ENCODE measurements around the gene TRIM28. TPM values are rescaled to one million over a fixed set of nuclear protein-coding genes. Genes with fewer than 3 reads are reported as not detected.

Gene TRIM28
- total RNA-seq, result 215 to 286 TPM (median 228 TPM) in 3 replicates
- long read RNA-seq, transcript TRIM28-213 (4 exons, 714 nt), result minor isoform, 11 of 319 reads
- long read RNA-seq, transcript TRIM28-202 (15 exons, 2,709 nt), result minor isoform, 5 of 319 reads
- long read RNA-seq, transcript TRIM28-201 (17 exons, 2,960 nt), result major isoform, 246 of 319 reads
- long read RNA-seq, partial matches to known transcripts, result 34 of 319 reads
- long read RNA-seq, other reads (novel, unspliced or antisense), result 23 of 319 reads

DNA sequence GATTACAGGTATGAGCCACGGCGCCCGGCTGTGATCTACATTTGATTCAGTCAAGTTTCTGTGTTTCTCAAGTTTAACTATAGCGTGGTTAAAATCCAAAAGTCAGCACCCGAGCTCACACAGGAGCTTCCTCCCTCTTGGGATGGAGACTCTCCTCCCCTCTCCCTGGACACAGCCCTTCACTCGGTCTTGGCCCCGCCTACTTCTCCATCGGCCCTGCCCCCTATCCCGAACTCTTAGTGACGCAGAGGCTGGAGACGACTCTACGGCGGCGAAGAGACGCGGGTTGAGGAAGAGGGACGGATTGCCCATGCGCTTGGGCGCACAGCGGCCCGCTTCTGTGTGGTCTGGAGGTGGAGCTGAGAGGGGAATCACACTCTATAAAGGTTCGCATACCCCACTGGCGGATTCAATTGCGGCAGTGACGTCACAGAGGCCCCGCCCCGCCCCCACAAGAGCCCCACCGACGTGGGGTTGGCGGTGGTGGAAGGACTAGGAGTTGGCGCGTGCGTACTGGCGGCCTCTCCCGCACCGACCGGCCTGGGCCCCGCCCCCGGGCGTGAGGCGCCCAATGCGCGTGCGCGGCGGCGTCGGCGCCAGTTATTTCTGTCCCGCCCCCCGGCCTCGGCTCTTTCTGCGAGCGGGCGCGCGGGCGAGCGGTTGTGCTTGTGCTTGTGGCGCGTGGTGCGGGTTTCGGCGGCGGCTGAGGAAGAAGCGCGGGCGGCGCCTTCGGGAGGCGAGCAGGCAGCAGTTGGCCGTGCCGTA, at the start of gene TRIM28:
TRIM28 (plus strand) TSS at position 239 of the 765 bp plus-strand sequence. CDS start 694 bp downstream, outside the sequence.
- H3K4me3 Mint-ChIP-seq (ENCODE audit: unreplicated experiment), result peak within 1 kb of the TSS; percentile 92
- H3K4me1 Mint-ChIP-seq (ENCODE audit: low read depth), result peaks cover 24% of the 10 kb centered on the region
- H3K27ac Mint-ChIP-seq (ENCODE audit: unreplicated experiment), result peak within 1 kb of the TSS; percentile 100
- DNase-seq (ENCODE audit: low spot score), result peak; percentile 99
- H3K27me3 Mint-ChIP-seq (ENCODE audit: low read depth), result peaks cover 10% of the 10 kb centered on the region
- TF ChIP-seq, protein P1, sequence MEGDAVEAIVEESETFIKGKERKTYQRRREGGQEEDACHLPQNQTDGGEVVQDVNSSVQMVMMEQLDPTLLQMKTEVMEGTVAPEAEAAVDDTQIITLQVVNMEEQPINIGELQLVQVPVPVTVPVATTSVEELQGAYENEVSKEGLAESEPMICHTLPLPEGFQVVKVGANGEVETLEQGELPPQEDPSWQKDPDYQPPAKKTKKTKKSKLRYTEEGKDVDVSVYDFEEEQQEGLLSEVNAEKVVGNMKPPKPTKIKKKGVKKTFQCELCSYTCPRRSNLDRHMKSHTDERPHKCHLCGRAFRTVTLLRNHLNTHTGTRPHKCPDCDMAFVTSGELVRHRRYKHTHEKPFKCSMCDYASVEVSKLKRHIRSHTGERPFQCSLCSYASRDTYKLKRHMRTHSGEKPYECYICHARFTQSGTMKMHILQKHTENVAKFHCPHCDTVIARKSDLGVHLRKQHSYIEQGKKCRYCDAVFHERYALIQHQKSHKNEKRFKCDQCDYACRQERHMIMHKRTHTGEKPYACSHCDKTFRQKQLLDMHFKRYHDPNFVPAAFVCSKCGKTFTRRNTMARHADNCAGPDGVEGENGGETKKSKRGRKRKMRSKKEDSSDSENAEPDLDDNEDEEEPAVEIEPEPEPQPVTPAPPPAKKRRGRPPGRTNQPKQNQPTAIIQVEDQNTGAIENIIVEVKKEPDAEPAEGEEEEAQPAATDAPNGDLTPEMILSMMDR (IDR thresholded peaks at IDR 0.05), result peak; percentile 13
- H3K36me3 Mint-ChIP-seq (ENCODE audit: low read depth), result peaks cover 16% of the 10 kb centered on the region
- H3K9me3 Mint-ChIP-seq (ENCODE audit: low read depth), result no peaks in the 10 kb centered on the region

DNA sequence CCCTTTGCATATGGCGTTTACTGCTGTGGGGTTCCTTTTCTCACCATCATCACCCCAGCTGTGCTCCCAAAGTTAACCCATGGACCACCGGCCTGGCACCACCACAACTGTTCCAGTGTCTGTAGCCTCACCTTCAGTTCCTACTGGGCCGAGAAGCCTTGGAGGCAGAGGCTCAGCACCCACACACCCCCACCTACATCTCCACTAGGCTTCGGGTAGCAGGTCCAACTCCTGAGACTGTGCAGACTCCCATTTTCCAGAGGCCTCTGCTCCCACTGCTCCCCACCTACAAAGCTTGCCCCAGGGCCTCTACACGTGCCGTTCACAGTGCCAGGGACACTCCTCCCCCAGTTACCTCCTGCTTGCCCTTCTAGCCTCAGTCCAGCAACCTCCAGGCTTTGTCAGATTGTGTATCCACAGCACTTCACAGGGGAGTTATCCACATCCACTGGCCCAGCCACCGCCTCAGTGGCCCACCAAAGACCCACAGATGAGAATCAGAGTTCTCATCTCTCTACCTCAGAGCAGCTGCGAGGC, 46.2 kb upstream of the TRIM28 start:
- Mint-ChIP-seq H3K27me3 (ENCODE audit: low read depth) (no peaks in the 10 kb centered on the region), H3K27ac (ENCODE audit: unreplicated experiment) (no peak overlapping the region), H3K4me3 (ENCODE audit: unreplicated experiment) (no peak overlapping the region), H3K36me3 (ENCODE audit: low read depth) (no peaks in the 10 kb centered on the region), H3K4me1 (ENCODE audit: low read depth) (peaks cover 15% of the 10 kb centered on the region), H3K9me3 (ENCODE audit: low read depth) (no peaks in the 10 kb centered on the region)
- TF ChIP-seq, protein P1 (IDR thresholded peaks at IDR 0.05), result no peak
- DNase-seq (ENCODE audit: low spot score), result no peak

DNA sequence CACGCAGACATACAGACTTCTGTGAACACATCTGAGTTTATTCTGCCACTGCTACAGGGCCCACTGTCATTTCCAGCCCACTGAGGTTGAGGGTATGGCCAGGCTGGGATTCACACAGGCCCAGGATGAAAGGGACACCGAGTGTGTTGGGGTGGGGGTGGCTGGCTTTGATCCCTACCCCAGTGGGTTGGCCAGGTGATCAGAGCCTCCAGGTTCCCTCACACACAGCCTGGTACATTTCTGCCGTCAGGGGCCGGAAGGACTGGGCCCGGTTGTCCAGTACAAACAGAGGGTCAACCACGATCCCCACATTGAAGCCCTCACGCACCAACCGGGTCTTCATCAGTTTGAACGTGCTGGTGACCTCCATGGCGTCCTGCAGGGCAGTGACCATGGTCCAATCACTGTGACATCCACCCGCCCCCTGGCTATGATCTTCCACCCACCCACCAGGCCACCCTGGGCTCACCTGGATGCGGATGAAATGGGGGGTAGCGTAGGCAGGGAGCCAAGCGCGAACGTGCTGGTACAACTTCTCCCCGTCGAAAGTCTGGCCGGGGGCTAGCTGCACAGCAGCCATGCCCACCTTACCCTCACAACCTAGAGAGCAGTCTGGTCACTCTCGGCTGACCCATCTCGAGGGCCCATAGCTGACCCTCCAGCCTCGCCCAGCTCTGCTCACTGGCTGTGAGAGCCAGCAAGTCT, 45.4 kb upstream of the TRIM28 start:
- no peak overlapping the region for H3K27ac Mint-ChIP-seq (ENCODE audit: unreplicated experiment)
- H3K27me3 Mint-ChIP-seq (ENCODE audit: low read depth), result no peaks in the 10 kb centered on the region
- TF ChIP-seq, protein P1 (IDR thresholded peaks at IDR 0.05), result no peak
- H3K4me3 Mint-ChIP-seq (ENCODE audit: unreplicated experiment), result peak overlapping the region; percentile 91
- no peak for DNase-seq (ENCODE audit: low spot score)
- peaks cover 15% of the 10 kb centered on the region for H3K4me1 Mint-ChIP-seq (ENCODE audit: low read depth)
- H3K36me3 Mint-ChIP-seq (ENCODE audit: low read depth), result no peaks in the 10 kb centered on the region
- no peaks in the 10 kb centered on the region for H3K9me3 Mint-ChIP-seq (ENCODE audit: low read depth)

DNA sequence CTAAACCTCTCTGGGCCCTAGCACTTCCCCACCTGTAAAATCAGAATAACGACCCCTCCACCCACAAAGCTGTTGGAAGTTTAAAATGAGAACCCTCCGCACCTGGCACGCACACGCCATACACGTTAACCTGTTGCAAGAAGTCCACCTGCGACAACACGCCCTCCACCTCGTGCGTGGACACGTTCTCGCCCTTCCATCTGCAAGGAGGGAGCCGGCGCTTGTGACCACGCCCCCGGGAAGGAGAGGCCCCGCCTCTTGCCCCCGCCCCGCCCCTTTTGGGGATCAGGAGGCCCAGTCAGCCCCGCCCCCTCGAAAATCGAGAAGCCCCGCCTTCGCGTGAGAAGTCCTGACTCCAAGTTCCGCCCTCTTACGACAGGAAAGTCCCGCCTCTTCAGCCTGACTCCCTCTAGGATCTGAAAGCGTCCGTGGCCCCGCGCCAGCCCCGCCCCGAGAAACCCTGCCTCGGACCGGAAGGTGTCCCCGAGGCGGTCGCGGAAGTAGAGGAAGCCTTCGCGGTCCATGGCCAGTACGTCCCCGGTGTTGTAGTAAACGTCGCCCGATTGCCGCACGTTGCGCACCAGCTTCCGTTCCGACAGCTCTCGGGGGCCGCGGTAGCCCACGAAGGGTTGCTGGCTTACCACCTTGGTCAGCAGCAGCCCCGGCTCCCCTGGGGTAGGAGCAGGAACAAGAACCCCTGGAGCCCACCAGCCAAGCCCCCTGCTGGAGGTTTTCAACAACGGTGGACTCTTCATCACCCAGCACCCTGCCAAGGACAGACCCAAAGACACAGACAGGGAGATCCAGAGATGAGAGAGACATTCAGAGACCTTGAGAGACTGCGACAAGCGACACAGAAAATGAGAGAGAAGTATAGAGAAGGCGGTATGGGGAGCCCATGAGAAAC, 44.6 kb upstream of the TRIM28 start:
- Mint-ChIP-seq H3K4me3 (ENCODE audit: unreplicated experiment) (peak overlapping the region; percentile 91), H3K9me3 (ENCODE audit: low read depth) (no peaks in the 10 kb centered on the region), H3K4me1 (ENCODE audit: low read depth) (peaks cover 15% of the 10 kb centered on the region), H3K27me3 (ENCODE audit: low read depth) (no peaks in the 10 kb centered on the region), H3K36me3 (ENCODE audit: low read depth) (no peaks in the 10 kb centered on the region), H3K27ac (ENCODE audit: unreplicated experiment) (peak overlapping the region; percentile 85)
- peak; percentile 100 for DNase-seq (ENCODE audit: low spot score)
- TF ChIP-seq, protein P1 (IDR thresholded peaks at IDR 0.05), result peak; percentile 76
